GM23338 (cell line): ENCODE measurements around the gene CPAMD8. TPM values are rescaled to one million over a fixed set of nuclear protein-coding genes. Genes with fewer than 3 reads are reported as not detected.

ENCODE experiments used
- ATAC-seq: fragments of 200-7000 bp; cut with Tn5 transposase; 3 replicates; pipeline ENCODE4 v1.9.1; 2020
- DNase-seq: peaks from one replicate; pipeline ENCODE4 v3.0.0-alpha.2; 2015; ENCODE audit warnings: low spot score
- H2AFZ ChIP-seq: fragments of 200-600 bp; sonication (generic); 2 replicates; pipeline ENCODE4 v1.8.0; 2016; ENCODE audit warnings: antibody characterized with exemption, mild to moderate bottlenecking, moderate library complexity
- H3F3A ChIP-seq: fragments of 200-600 bp; sonication (generic); replicated peaks from 2 replicates; pipeline ENCODE4 v1.8.0; 2017; ENCODE audit warnings: antibody characterized with exemption, mixed run types, low read depth
- H3K27ac ChIP-seq: fragments of 200-600 bp; sonication (generic); 2 replicates; pipeline ENCODE4 v1.6.1; 2016; ENCODE audit warnings: low read depth
- H3K27me3 ChIP-seq: fragments of 200-600 bp; sonication (generic); 2 replicates; pipeline ENCODE4 v1.8.0; 2016; ENCODE audit warnings: mild to moderate bottlenecking, mixed run types, moderate library complexity; ENCODE audit not compliant: insufficient read depth
- H3K36me3 ChIP-seq: fragments of 200-600 bp; sonication (generic); 2 replicates; pipeline ENCODE4 v1.8.0; 2016; ENCODE audit warnings: mild to moderate bottlenecking; ENCODE audit not compliant: insufficient read depth
- H3K4me1 ChIP-seq: fragments of 200-600 bp; sonication (generic); 2 replicates; pipeline ENCODE4 v1.8.0; 2016; ENCODE audit warnings: mild to moderate bottlenecking, moderate library complexity; ENCODE audit not compliant: insufficient read depth
- H3K4me2 ChIP-seq: fragments of 200-600 bp; sonication (generic); 2 replicates; pipeline ENCODE4 v1.7.1; 2017; ENCODE audit warnings: mixed run types
- H3K4me3 ChIP-seq: fragments of 200-600 bp; sonication (generic); 2 replicates; pipeline ENCODE4 v1.6.1; 2016; ENCODE audit warnings: mixed run types
- H3K79me2 ChIP-seq: fragments of 200-600 bp; sonication (generic); replicated peaks from 2 replicates; pipeline ENCODE4 v1.8.0; 2017; ENCODE audit warnings: mild to moderate bottlenecking; ENCODE audit not compliant: insufficient read depth
- H3K9me2 ChIP-seq: fragments of 200-600 bp; sonication (generic); 2 replicates; pipeline ENCODE4 v1.8.0; 2017; ENCODE audit not compliant: insufficient read depth
- H4K20me1 ChIP-seq: fragments of 200-600 bp; sonication (generic); replicated peaks from 2 replicates; pipeline ENCODE4 v1.8.0; 2017; ENCODE audit warnings: mild to moderate bottlenecking; ENCODE audit not compliant: insufficient read depth
- H3K27ac Mint-ChIP-seq: 2 replicates; pipeline ENCODE4 v1.8.0; 2020; ENCODE audit warnings: inconsistent platforms, mild to moderate bottlenecking, moderate library complexity, mixed read lengths
- H3K27me3 Mint-ChIP-seq: 3 replicates; pipeline ENCODE4 v1.8.0; 2022; ENCODE audit warnings: low read depth, mild to moderate bottlenecking, moderate library complexity, mixed read lengths, inconsistent platforms; ENCODE audit not compliant: insufficient read depth, poor library complexity
- H3K36me3 Mint-ChIP-seq: 3 replicates; pipeline ENCODE4 v1.8.0; 2021; ENCODE audit warnings: low read depth, mild to moderate bottlenecking, inconsistent platforms, moderate library complexity, mixed read lengths
- H3K4me1 Mint-ChIP-seq: 3 replicates; pipeline ENCODE4 v1.8.0; 2020; ENCODE audit warnings: mild to moderate bottlenecking, inconsistent platforms, mixed read lengths
- H3K4me3 Mint-ChIP-seq: 3 replicates; pipeline ENCODE4 v1.8.0; 2021; ENCODE audit warnings: moderate library complexity, mild to moderate bottlenecking, inconsistent platforms, mixed read lengths
- H3K9me3 Mint-ChIP-seq: 3 replicates; pipeline ENCODE4 v1.8.0; 2020; ENCODE audit warnings: moderate library complexity, mild to moderate bottlenecking, inconsistent platforms, mixed read lengths
- EZH2 ChIP-seq: fragments of 200-600 bp; sonication (generic); IDR thresholded peaks from one replicate; pipeline ENCODE4 v1.8.0; 2017; ENCODE audit warnings: antibody characterized with exemption, mild to moderate bottlenecking, low read depth; ENCODE audit not compliant: unreplicated experiment
- EZH2phosphoT487 ChIP-seq: fragments of 200-600 bp; sonication (generic); IDR thresholded peaks from one replicate; pipeline ENCODE4 v1.8.1; 2018; ENCODE audit warnings: antibody characterized with exemption; ENCODE audit not compliant: unreplicated experiment
- JUNB ChIP-seq: IDR thresholded peaks from one replicate; pipeline ENCODE4 v1.6.1; 2016; ENCODE audit warnings: antibody characterized with exemption; ENCODE audit not compliant: unreplicated experiment
- NANOG ChIP-seq: IDR thresholded peaks from 2 replicates; pipeline ENCODE4 v1.6.1; 2016; ENCODE audit warnings: antibody characterized with exemption, borderline replicate concordance
- POLR2AphosphoS5 ChIP-seq: IDR thresholded peaks from 2 replicates; pipeline ENCODE4 v1.6.1; 2016; ENCODE audit warnings: antibody characterized with exemption, low read depth
- STAT1 ChIP-seq: IDR thresholded peaks from one replicate; pipeline ENCODE4 v1.6.1; 2016; ENCODE audit warnings: antibody characterized with exemption; ENCODE audit not compliant: unreplicated experiment
- ZNF114 ChIP-seq: fragments of 250-450 bp; sonication (Bioruptor Pico); IDR thresholded peaks from 2 replicates; pipeline ENCODE4 v1.5.0; 2020; ENCODE audit warnings: mild to moderate bottlenecking, moderate library complexity
- ZNF331 ChIP-seq: fragments of 250-450 bp; sonication (Bioruptor Pico); IDR thresholded peaks from 2 replicates; pipeline ENCODE4 v1.5.0; 2020; ENCODE audit warnings: low read depth, mild to moderate bottlenecking, moderate library complexity
- polyA plus RNA-seq: library from polyadenylated mRNA; unstranded; fragments of >200 nt; fragmentation: Nextera tagmentation; extraction: Ambion mirVana; gene quantifications from 2 replicates; pipeline ENCODE4 v1.2.1, GENCODE V29; 2016
- total RNA-seq: library from RNA; depleted of rRNA; stranded (reverse); fragments of >200 nt; shearing (Covaris generic); gene quantifications from 2 replicates; pipeline ENCODE4 v1.2.3, GENCODE V29; 2014
- TF ChIP-seq, protein P1 (sequence below): IDR thresholded peaks from 2 replicates; pipeline ENCODE4 v1.6.1; 2016; ENCODE audit warnings: antibody characterized with exemption
- TF ChIP-seq, protein P2 (sequence below): IDR thresholded peaks from one replicate; pipeline ENCODE4 v1.6.1; 2018; ENCODE audit warnings: antibody characterized with exemption; ENCODE audit not compliant: unreplicated experiment
- TF ChIP-seq, protein P3 (sequence below), 2 experiments: fragments of 200-600 bp in 1 of 2; sonication (generic) in 1 of 2; conservative IDR thresholded peaks; 2 replicates each; pipeline versions ENCODE4 v1.5.1 to v1.6.1; 2016 to 2017; ENCODE audit warnings: antibody characterized with exemption in 2 of 2, low read depth in 2 of 2, mild to moderate bottlenecking in 2 of 2, moderate library complexity in 1 of 2

The CPAMD8 gene
- total and polyA plus RNA-seq, 2 experiments from 2014 or later = 4.4 to 11.8 TPM

DNA sequence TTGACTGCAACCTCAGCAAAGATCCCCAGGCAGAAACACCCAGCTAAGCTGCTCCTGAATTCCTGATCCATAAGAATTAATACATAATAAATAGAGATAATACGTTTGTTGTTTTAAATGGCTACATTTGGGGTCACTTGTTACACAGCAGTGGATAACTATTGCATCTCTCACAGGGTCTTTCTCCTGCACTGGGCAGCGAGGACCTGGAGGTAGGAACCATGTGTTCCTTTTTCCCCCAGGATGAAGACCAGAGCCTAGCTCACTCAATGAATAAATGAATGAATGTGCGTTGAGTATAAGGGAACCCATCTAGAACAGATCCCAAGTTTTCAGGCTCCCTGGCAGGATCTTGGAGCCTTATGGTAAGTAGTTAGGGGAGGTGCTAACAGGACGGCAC lies 107.1 kb downstream of the CPAMD8 start:
- H3K27ac Mint-ChIP-seq = no peak overlapping the region
- H3K27ac ChIP-seq = no peak overlapping the region
- H4K20me1 ChIP-seq = no peaks in the 10 kb centered on the region
- TF ChIP-seq, protein P1, sequence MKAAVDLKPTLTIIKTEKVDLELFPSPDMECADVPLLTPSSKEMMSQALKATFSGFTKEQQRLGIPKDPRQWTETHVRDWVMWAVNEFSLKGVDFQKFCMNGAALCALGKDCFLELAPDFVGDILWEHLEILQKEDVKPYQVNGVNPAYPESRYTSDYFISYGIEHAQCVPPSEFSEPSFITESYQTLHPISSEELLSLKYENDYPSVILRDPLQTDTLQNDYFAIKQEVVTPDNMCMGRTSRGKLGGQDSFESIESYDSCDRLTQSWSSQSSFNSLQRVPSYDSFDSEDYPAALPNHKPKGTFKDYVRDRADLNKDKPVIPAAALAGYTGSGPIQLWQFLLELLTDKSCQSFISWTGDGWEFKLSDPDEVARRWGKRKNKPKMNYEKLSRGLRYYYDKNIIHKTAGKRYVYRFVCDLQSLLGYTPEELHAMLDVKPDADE = no peak
- TF ChIP-seq JUNB (no peak), NANOG (no peak), EZH2 (no peak), EZH2phosphoT487 (no peak), ZNF114 (CRISPR knock-in tag) (no peak), POLR2AphosphoS5 (no peak)
- TF ChIP-seq, protein P2, sequence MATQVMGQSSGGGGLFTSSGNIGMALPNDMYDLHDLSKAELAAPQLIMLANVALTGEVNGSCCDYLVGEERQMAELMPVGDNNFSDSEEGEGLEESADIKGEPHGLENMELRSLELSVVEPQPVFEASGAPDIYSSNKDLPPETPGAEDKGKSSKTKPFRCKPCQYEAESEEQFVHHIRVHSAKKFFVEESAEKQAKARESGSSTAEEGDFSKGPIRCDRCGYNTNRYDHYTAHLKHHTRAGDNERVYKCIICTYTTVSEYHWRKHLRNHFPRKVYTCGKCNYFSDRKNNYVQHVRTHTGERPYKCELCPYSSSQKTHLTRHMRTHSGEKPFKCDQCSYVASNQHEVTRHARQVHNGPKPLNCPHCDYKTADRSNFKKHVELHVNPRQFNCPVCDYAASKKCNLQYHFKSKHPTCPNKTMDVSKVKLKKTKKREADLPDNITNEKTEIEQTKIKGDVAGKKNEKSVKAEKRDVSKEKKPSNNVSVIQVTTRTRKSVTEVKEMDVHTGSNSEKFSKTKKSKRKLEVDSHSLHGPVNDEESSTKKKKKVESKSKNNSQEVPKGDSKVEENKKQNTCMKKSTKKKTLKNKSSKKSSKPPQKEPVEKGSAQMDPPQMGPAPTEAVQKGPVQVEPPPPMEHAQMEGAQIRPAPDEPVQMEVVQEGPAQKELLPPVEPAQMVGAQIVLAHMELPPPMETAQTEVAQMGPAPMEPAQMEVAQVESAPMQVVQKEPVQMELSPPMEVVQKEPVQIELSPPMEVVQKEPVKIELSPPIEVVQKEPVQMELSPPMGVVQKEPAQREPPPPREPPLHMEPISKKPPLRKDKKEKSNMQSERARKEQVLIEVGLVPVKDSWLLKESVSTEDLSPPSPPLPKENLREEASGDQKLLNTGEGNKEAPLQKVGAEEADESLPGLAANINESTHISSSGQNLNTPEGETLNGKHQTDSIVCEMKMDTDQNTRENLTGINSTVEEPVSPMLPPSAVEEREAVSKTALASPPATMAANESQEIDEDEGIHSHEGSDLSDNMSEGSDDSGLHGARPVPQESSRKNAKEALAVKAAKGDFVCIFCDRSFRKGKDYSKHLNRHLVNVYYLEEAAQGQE = no peak
- H3K4me3 Mint-ChIP-seq = no peak overlapping the region
- H3F3A ChIP-seq = no peaks in the 10 kb centered on the region
- H3K4me1 Mint-ChIP-seq = no peaks in the 10 kb centered on the region; the same call in 2 of the 3 replicates
- no peaks in the 10 kb centered on the region for H3K79me2 ChIP-seq
- no peak overlapping the region for H2AFZ ChIP-seq
- H3K9me3 Mint-ChIP-seq = peaks cover 32% of the 10 kb centered on the region
- H3K27me3 ChIP-seq = no peaks in the 10 kb centered on the region
- H3K4me1 ChIP-seq = no peaks in the 10 kb centered on the region
- no peak overlapping the region for H3K4me2 ChIP-seq
- H3K36me3 ChIP-seq = no peaks in the 10 kb centered on the region
- H3K4me3 ChIP-seq = no peak overlapping the region
- ATAC-seq (no peak), DNase-seq (no peak)
- peaks cover 3% of the 10 kb centered on the region for H3K27me3 Mint-ChIP-seq
- H3K9me2 ChIP-seq = no peaks in the 10 kb centered on the region
- H3K36me3 Mint-ChIP-seq = peaks cover 14% of the 10 kb centered on the region

DNA sequence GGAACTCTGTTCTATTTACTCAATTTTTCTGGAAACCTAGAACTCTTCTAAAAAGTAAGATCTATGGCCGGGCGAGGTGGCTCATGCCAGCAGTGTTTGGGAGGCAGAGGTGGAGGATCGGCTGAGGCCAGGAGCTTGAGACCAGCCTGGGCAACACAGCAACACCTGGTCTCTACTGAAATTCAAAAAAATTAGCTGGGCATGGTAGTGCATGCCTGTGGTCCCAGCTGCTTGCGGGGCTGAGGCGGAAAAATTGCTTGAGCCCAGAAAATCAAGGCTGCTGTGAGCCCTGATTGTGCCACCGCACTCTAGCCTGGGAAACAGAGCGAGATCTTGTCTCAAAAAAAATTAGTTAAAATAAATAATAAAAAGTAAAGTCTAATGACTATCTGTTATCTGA lies 109.2 kb downstream of the CPAMD8 start:
- no peak overlapping the region for H3K4me2 ChIP-seq
- no peak overlapping the region for H2AFZ ChIP-seq
- H3K27me3 ChIP-seq = no peaks in the 10 kb centered on the region
- H4K20me1 ChIP-seq = no peaks in the 10 kb centered on the region
- no peaks in the 10 kb centered on the region; the same call in 1 of the 2 replicates for H3K36me3 ChIP-seq
- peaks cover 33% of the 10 kb centered on the region for H3K36me3 Mint-ChIP-seq
- ATAC-seq = no peak
- no peak overlapping the region for H3K27ac ChIP-seq
- H3K9me3 Mint-ChIP-seq = peaks cover 45% of the 10 kb centered on the region
- H3K4me3 ChIP-seq = no peak overlapping the region
- H3F3A ChIP-seq = no peaks in the 10 kb centered on the region
- DNase-seq = no peak
- H3K79me2 ChIP-seq = no peaks in the 10 kb centered on the region
- H3K9me2 ChIP-seq = no peaks in the 10 kb centered on the region
- H3K4me1 ChIP-seq = no peaks in the 10 kb centered on the region
- H3K27me3 Mint-ChIP-seq = no peaks in the 10 kb centered on the region
- no peak overlapping the region for H3K27ac Mint-ChIP-seq
- no peak overlapping the region for H3K4me3 Mint-ChIP-seq
- no peaks in the 10 kb centered on the region for H3K4me1 Mint-ChIP-seq
- TF ChIP-seq, protein P1 = no peak
- TF ChIP-seq STAT1 (no peak), JUNB (no peak), ZNF331 (CRISPR knock-in tag) (no peak), ZNF114 (CRISPR knock-in tag) (no peak), POLR2AphosphoS5 (no peak)
- TF ChIP-seq, protein P3, sequence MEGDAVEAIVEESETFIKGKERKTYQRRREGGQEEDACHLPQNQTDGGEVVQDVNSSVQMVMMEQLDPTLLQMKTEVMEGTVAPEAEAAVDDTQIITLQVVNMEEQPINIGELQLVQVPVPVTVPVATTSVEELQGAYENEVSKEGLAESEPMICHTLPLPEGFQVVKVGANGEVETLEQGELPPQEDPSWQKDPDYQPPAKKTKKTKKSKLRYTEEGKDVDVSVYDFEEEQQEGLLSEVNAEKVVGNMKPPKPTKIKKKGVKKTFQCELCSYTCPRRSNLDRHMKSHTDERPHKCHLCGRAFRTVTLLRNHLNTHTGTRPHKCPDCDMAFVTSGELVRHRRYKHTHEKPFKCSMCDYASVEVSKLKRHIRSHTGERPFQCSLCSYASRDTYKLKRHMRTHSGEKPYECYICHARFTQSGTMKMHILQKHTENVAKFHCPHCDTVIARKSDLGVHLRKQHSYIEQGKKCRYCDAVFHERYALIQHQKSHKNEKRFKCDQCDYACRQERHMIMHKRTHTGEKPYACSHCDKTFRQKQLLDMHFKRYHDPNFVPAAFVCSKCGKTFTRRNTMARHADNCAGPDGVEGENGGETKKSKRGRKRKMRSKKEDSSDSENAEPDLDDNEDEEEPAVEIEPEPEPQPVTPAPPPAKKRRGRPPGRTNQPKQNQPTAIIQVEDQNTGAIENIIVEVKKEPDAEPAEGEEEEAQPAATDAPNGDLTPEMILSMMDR (conservative IDR thresholded peaks at IDR 0.05; ENCODE audit: low read depth in 2 of 2) = no peak
